ENCODE data around the gene ATG7.

GRCh38 chr3:11238060-11238459 lies 34.1 kb upstream of the ATG7 start:
- no peak for TF ChIP-seq CTCF (IDR thresholded peaks at IDR 0.05)
- TF ChIP-seq POLR2AphosphoS5 (IDR thresholded peaks at IDR 0.05; ENCODE audit: low read depth, low read length) = no peak
- TF ChIP-seq SIN3A (IDR thresholded peaks at IDR 0.05; ENCODE audit: borderline replicate concordance, insufficient read depth, low read depth, low read length) = no peak
- TF ChIP-seq REST (IDR thresholded peaks at IDR 0.05; ENCODE audit: insufficient read depth in 1 of 2, low read depth in 2 of 2, low read length in 1 of 2) = no peak
